B cell (primary cell): Measurements from ENCODE around the gene ELMO3. TPM values are rescaled to one million over a fixed set of nuclear protein-coding genes. Genes with fewer than 3 reads are reported as not detected.

Experiments used
- ATAC-seq: fragments of 200-7000 bp; cut with Tn5 transposase; one replicate; pipeline ENCODE4 v1.10.0; 2021; ENCODE audit warnings: low read depth, mild to moderate bottlenecking, moderate number of reproducible peaks, moderate library complexity
- CTCF ChIA-PET: fragments of 350-600 bp; sonication (Branson Sonifier 250); formaldehyde crosslinking; loops from one replicate; lab custom pipeline; 2021; ENCODE audit warnings: antibody characterized with exemption, inconsistent platforms; lab: Charles Lee
- POLR2A ChIA-PET: fragments of 350-600 bp; sonication (Branson Sonifier 250); formaldehyde crosslinking; loops from one replicate; lab custom pipeline; 2021; ENCODE audit warnings: antibody characterized with exemption; lab: Charles Lee
- DNase-seq: peaks from one replicate; pipeline ENCODE4 v3.0.0; 2013
- H2AFZ ChIP-seq: 2 replicates; pipeline ENCODE4 v1.6.1; 2012; ENCODE audit warnings: mild to moderate bottlenecking, low read depth, low read length; ENCODE audit not compliant: insufficient read depth, poor library complexity, severe bottlenecking
- H3K27ac ChIP-seq, 2 donors: 1 replicate in 1 of 2; 2 replicates in 1 of 2; pipeline ENCODE4 v1.5.1; 2012 to 2013; ENCODE audit warnings: low read length in 2 of 2, mild to moderate bottlenecking in 2 of 2, moderate library complexity in 1 of 2
- H3K27me3 ChIP-seq, 4 experiments: fragments of 200-600 bp in 1 of 4; sonication (generic) in 1 of 4; replicated peaks in 1 of 4; 1 replicate in 2 of 4; 2 replicates in 2 of 4; pipeline versions ENCODE4 v1.6.1 to v1.7.0; 2013 to 2016; ENCODE audit warnings: low read length in 3 of 4, mild to moderate bottlenecking in 2 of 4, mixed read lengths in 1 of 4, moderate library complexity in 1 of 4; ENCODE audit not compliant: insufficient read depth in 4 of 4, control insufficient read depth in 3 of 4; ENCODE audit errors: control extremely low read depth in 1 of 4
- H3K36me3 ChIP-seq, 2 experiments: replicated peaks in 1 of 2; 1 replicate in 1 of 2; 2 replicates in 1 of 2; pipeline versions ENCODE4 v1.6.1 to v1.7.1; 2013; ENCODE audit warnings: low read length in 1 of 2; ENCODE audit not compliant: insufficient read depth in 2 of 2, control insufficient read depth in 1 of 2; ENCODE audit errors: control extremely low read depth in 1 of 2, extremely low read depth in 1 of 2
- H3K4me1 ChIP-seq, 2 donors: fragments of 200-600 bp in 1 of 2; sonication (generic) in 1 of 2; 1 replicate in 1 of 2; 2 replicates in 1 of 2; pipeline versions ENCODE4 v1.5.1 to v1.6.1; 2013 to 2017; ENCODE audit warnings: low read length in 2 of 2; ENCODE audit not compliant: control insufficient read depth in 2 of 2, insufficient read depth in 2 of 2
- H3K4me2 ChIP-seq: replicated peaks from 2 replicates; pipeline ENCODE3; 2012; ENCODE audit warnings: mild to moderate bottlenecking, low read depth, low read length; ENCODE audit not compliant: poor library complexity, severe bottlenecking
- H3K4me3 ChIP-seq, 5 experiments: fragments of 200-600 bp in 1 of 5; sonication (generic) in 1 of 5; 1 replicate in 3 of 5; 2 replicates in 2 of 5; pipeline versions ENCODE4 v1.5.1 to v1.7.0; 2011 to 2016; ENCODE audit warnings: low read length in 4 of 5, mild to moderate bottlenecking in 4 of 5, low read depth in 2 of 5, control low read depth in 1 of 5, moderate library complexity in 1 of 5; ENCODE audit not compliant: insufficient read depth in 1 of 5; ENCODE audit errors: control extremely low read depth in 1 of 5, extremely low read depth in 1 of 5
- H3K79me2 ChIP-seq: fragments of 200-600 bp; sonication (generic); one replicate; pipeline ENCODE4 v1.6.0; 2016; ENCODE audit warnings: low read length; ENCODE audit not compliant: control insufficient read depth, insufficient read depth
- H3K9ac ChIP-seq: fragments of 200-600 bp; sonication (generic); 2 replicates; pipeline ENCODE4 v1.6.1; 2017; ENCODE audit warnings: mild to moderate bottlenecking, low read length, moderate library complexity
- H3K9me3 ChIP-seq, 3 donors: one replicate each; pipeline versions ENCODE4 v1.6.1 to v1.7.1; 2013; ENCODE audit warnings: low read length in 2 of 3; ENCODE audit not compliant: control insufficient read depth in 2 of 3, insufficient read depth in 1 of 3; ENCODE audit errors: control extremely low read depth in 1 of 3
- H4K20me1 ChIP-seq: 2 replicates; pipeline ENCODE4 v1.6.0; 2012; ENCODE audit warnings: mild to moderate bottlenecking, low read length; ENCODE audit not compliant: insufficient read depth, control insufficient read depth, poor library complexity, severe bottlenecking
- H3K27ac Mint-ChIP-seq: one replicate; pipeline ENCODE4 v1.8.0; 2021; ENCODE audit warnings: mixed read lengths
- H3K27me3 Mint-ChIP-seq: one replicate; pipeline ENCODE4 v1.8.0; 2021; ENCODE audit warnings: mixed read lengths
- H3K4me1 Mint-ChIP-seq: one replicate; pipeline ENCODE4 v1.8.0; 2021; ENCODE audit warnings: mixed read lengths
- H3K4me3 Mint-ChIP-seq: one replicate; pipeline ENCODE4 v1.8.0; 2021; ENCODE audit warnings: mixed read lengths
- H3K9me3 Mint-ChIP-seq: one replicate; pipeline ENCODE4 v1.8.0; 2022; ENCODE audit warnings: mixed read lengths; ENCODE audit not compliant: insufficient read depth
- EZH2 ChIP-seq: IDR thresholded peaks from 2 replicates; pipeline ENCODE4 v1.6.1; 2012; ENCODE audit warnings: borderline replicate concordance, low read depth, mild to moderate bottlenecking, moderate library complexity, low read length; ENCODE audit not compliant: insufficient read depth, poor library complexity, severe bottlenecking
- WGBS: methylation state at CpG from one replicate; pipeline ENCODE4 v1.1.5; 2013; ENCODE audit warnings: missing lambda C conversion rate; ENCODE audit not compliant: insufficient coverage; 5-methylcytosine and 5-hydroxymethylcytosine counted together
- intact Hi-C: fragments of 100-400 bp; cut with micrococcal nuclease; formaldehyde crosslinking; loops from one replicate; pipeline ENCODE4 v1.10.0; 2022
- polyA plus RNA-seq: library from polyadenylated mRNA; depleted of rRNA; stranded (reverse); fragments of >200 nt; gene quantifications from 2 replicates; pipeline ENCODE4 v1.2.3, GENCODE V29; 2012
- total RNA-seq, 2 donors: library from RNA; stranded (reverse); fragments of 120-200 nt in 1 of 2; gene quantifications; 1 replicate in 1 of 2; 2 replicates in 1 of 2; pipeline versions ENCODE4 v1.2.3 to v1.2.4, GENCODE V29; 2013 to 2022
- TF ChIP-seq, protein P1 (sequence below): fragments of 200-600 bp; IDR thresholded peaks from one replicate; pipeline ENCODE4 v1.8.0; 2022; ENCODE audit warnings: antibody characterized with exemption, mild to moderate bottlenecking

ELMO3 gene
- total and polyA plus RNA-seq, 2 donors (not counting 1 experiment from before 2014, with no cell fraction given) = 9.1 to 9.6 TPM

DNA sequence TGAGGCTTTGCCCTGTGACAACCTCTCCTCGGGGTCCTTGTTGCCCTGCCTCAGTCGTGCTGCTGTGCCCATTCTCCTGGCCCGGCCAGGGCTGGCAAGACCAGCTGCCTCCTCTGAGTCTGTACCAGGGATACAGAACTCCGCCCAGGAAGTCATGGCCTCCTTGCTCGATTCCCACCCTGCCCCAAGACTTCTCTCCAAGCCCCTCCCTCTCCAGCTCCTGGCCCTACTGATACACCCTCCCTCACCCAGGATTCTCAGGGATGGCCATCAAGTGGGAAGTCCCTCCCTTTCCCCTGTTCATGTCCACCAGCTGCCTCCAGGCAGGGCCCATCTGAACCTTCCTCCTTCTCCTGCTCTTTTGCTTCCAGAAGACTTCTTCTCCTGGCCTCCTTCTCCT lies 16.8 kb downstream of the ELMO3 start:
- no peak overlapping the region for H2AFZ ChIP-seq
- WGBS = 78% methylated on average over 5 of the region's 5 CpGs
- intact Hi-C loops = no loop called here
- POLR2A ChIA-PET = no interaction called here
- H3K27me3 ChIP-seq = no peaks in the 10 kb centered on the region
- no peaks in the 10 kb centered on the region for H4K20me1 ChIP-seq
- no peak overlapping the region for H3K4me3 ChIP-seq
- H3K27ac ChIP-seq = no peak overlapping the region
- ATAC-seq (no peak), DNase-seq (no peak)
- no peaks in the 10 kb centered on the region for H3K4me1 ChIP-seq
- Mint-ChIP-seq H3K27ac (no peak overlapping the region), H3K4me3 (no peak overlapping the region), H3K4me1 (no peaks in the 10 kb centered on the region), H3K27me3 (no peaks in the 10 kb centered on the region), H3K9me3 (no peaks in the 10 kb centered on the region)
- no peaks in the 10 kb centered on the region for H3K36me3 ChIP-seq
- no peak overlapping the region for H3K9ac ChIP-seq
- CTCF ChIA-PET = no interaction called here
- no peak for TF ChIP-seq EZH2
- TF ChIP-seq, protein P1, sequence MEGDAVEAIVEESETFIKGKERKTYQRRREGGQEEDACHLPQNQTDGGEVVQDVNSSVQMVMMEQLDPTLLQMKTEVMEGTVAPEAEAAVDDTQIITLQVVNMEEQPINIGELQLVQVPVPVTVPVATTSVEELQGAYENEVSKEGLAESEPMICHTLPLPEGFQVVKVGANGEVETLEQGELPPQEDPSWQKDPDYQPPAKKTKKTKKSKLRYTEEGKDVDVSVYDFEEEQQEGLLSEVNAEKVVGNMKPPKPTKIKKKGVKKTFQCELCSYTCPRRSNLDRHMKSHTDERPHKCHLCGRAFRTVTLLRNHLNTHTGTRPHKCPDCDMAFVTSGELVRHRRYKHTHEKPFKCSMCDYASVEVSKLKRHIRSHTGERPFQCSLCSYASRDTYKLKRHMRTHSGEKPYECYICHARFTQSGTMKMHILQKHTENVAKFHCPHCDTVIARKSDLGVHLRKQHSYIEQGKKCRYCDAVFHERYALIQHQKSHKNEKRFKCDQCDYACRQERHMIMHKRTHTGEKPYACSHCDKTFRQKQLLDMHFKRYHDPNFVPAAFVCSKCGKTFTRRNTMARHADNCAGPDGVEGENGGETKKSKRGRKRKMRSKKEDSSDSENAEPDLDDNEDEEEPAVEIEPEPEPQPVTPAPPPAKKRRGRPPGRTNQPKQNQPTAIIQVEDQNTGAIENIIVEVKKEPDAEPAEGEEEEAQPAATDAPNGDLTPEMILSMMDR = no peak
- H3K4me2 ChIP-seq = no peak overlapping the region
- no peaks in the 10 kb centered on the region for H3K79me2 ChIP-seq
- no peaks in the 10 kb centered on the region for H3K9me3 ChIP-seq

DNA sequence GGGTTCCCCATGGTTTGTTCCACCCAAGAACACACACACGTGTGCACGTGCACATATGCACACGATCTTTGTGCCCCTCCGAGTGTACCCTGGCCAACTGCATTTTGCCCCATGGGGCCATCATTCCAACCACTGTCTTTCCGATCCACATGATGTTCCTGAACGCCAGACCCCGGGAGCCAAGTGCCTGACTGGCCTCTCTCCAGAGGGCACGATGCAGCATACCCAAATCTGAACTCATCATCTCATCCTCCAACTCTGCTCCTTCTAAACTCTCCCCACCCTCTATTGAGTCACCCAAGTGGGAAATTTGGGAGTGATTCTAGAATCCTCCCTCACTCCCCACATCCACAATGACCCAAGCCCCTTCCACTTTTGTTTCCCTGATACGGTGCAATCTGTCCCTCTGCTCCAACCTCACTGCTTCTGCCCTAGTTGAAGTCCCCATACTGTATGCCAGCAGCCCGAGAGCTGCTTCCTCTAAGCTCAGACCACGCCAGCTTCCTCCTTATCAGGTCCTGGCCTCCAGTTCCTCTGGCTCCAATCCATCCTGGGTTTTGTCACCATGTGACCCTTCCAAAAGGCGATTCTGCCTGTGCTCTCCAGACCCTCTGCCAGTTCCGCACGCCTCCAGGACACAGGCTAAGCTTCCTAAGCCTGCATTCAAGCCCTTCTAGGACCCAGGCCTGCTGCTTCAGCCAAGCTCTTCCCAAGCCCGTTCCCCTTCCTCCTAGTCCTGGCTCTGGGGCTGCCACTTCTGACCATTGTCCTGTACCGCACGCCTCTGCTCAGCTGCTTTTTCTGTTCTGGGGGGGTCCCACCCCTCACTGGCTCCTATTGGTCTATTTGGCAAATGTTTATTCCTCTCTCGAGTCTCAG lies 17.9 kb downstream of the ELMO3 start:
- POLR2A ChIA-PET = interaction anchor here (0.7 kb wide), 1 partner anchor 19 kb away, joined by 3 read pairs; no protein-coding TSS in a partner anchor
- Histone ChIP-seq H3K9me3 (no peaks in the 10 kb centered on the region), H3K36me3 (no peaks in the 10 kb centered on the region), H3K27ac (no peak overlapping the region), H3K27me3 (no peaks in the 10 kb centered on the region), H3K79me2 (no peaks in the 10 kb centered on the region), H4K20me1 (no peaks in the 10 kb centered on the region), H3K4me1 (no peaks in the 10 kb centered on the region), H3K9ac (no peak overlapping the region), H2AFZ (no peak overlapping the region), H3K4me3 (no peak overlapping the region), H3K4me2 (no peak overlapping the region)
- WGBS = 52% methylated on average over 18 of the region's 18 CpGs
- Mint-ChIP-seq H3K4me1 (no peaks in the 10 kb centered on the region), H3K27ac (no peak overlapping the region), H3K4me3 (no peak overlapping the region), H3K27me3 (no peaks in the 10 kb centered on the region), H3K9me3 (no peaks in the 10 kb centered on the region)
- CTCF ChIA-PET = no interaction called here
- ATAC-seq = no peak
- no peak for TF ChIP-seq EZH2
- TF ChIP-seq, protein P1 = no peak
- intact Hi-C loops = no loop called here
- DNase-seq = no peak
